Amygdala (tissue), 56 donors: ENCODE data around the gene CCDC15.

ENCODE experiments used
- DNase-seq, 56 donors: peaks; one replicate each; lab custom pipeline; 2025; lab: John Stamatoyannopoulos, UW

The CCDC15 gene, protein sequence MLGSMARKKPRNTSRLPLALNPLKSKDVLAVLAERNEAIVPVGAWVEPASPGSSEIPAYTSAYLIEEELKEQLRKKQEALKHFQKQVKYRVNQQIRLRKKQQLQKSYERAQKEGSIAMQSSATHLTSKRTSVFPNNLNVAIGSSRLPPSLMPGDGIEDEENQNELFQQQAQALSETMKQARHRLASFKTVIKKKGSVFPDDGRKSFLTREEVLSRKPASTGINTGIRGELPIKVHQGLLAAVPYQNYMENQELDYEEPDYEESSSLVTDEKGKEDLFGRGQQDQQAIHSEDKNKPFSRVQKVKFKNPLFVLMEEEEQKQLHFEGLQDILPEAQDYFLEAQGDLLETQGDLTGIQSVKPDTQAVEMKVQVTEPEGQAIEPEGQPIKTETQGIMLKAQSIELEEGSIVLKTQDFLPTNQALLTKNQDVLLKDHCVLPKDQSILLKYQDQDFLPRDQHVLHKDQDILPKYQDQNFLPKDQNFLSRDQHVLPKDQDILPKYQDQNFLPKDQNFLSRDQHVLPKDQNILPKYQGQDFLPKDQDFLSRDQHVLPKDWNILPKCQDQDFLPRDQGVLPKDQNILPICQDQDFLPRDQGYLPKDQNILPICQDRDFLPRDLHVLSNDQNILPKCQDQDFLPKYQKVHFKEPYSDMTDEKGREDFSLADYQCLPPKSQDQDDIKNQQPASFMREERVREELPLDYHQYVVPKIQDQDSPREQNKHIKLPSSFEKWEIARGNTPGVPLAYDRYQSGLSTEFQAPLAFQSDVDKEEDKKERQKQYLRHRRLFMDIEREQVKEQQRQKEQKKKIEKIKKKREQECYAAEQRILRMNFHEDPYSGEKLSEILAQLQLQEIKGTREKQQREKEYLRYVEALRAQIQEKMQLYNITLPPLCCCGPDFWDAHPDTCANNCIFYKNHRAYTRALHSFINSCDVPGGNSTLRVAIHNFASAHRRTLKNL

DNA sequence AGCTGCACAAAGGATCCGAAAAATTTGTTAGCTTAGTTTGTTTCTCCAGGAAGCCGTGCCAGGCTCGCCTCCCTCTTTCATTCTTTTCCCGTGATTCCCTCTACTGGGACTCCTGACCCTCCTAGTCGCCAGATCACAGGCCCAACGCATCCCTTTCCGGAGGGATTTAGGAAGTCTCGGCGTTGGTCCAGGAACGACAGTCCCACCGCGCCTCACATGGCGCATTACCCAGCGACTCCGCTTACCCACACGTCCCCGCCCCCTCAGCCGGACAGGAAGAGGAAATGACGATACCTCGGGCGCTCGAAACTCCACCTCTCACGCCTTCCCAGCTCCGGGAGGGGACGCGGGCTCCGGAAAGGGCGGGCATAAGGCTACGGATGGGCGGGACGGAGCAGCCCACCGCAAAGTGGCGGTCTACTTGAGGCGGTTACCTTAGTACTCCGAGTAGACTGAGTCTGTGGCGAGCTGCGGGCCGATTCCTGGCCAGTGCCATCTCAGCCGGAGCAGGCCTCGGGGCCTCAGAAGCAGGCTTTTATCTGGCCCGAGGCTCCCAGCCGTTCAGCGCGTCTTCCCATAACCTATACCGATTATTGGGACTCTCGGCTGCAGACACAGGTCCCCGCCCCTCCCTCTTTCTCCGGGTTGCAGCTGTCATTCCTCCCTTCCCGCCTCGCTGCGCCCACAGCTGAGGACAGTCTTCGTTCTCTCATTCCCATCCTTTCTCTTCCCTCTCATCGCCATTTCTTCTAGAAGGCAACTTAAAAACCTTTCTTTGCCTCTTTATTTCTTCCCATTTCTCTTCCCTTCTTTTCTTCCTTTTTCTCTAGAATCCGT is at the start of gene CCDC15:
Gene CCDC15, plus strand, starts transcription at position 450 of the 837 bp plus-strand sequence. CDS start 531 bp downstream, outside the sequence.
- peak; percentile 58 to 98 (median 96) for DNase-seq

DNA sequence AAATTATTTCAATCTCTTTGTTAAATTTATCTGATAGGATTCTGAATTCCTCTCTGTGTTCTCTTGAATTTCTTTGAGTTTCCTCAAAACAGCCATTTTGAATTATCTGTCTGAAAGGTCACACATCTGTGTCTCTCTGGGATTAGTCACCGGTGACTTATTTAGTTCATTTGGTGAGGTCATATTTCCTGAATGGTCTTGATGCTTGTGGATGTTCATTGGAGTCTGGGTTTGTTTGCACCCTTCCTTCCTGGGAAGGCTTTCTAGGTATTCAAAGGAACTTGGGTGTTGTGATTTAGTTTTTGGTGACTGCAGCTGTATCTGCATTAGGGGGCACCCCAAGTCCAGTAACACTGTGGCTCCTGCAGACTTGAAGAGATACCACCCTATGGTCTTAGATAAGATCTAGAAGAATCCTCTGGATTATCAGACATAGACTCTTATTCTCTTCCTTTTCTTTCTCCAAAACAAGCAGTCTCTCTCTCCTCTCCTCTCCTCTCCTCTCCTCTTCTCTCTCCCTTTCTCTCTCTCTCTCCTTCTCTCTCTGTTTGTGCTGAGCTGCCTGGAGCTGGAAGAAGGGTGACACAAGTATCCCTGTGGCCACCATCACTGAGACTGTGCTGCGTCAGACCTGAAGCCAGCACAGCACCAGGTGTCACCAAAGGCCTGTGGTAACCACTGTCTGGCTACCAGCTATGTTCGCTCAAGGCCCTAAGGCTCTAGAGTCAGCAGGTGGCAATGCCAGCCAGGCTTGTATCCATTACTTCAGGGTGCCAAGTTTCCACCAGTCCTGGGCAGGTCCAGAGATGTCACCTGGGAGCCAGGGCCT is 38.2 kb upstream of the CCDC15 start:
- no peak for DNase-seq

DNA sequence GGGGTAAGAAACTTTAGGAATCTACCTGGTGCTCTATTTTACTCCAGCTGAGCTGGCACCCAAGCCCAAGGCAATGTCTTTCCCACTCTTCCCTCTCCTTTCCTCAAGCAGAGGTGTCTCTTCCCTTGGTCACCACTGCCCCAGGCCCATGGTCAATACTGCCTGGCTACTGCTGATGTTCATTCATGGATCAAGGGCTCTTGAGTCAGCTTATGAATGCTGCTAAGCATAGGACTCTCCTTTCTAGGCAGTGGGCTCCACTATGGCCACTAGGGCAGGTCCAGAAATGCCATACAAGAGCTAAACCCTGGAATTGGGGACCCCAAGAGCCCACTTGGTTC is 37.7 kb upstream of the CCDC15 start:
- DNase-seq: no peak

DNA sequence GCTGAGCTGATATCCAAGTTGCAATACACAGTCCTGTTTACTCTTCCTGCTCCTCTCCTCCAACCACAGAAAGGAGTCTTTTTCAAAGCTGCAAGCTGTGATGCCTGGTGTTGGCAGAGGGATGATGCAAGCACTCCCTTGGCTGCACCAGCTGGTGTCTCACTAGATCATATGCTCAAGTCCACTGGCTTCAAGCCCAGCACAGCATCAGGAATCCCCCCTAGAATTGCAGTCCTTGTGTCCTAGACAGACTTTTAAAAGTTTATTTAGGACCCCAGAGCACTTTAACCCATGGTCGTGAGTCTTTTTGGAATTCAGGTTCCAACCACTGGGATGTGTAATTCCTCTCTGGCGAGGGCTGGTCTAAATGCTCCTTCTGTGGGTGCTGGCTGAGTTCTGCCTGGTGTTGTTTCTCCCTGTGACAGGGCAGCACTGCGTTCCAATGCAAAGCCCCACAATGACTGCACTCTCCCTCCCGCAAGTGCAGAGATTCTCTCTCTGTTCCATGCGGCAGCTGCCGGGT is 36.8 kb upstream of the CCDC15 start:
- DNase-seq: peak in 48 of 56 donors; percentile 36 to 91 (median 70)

DNA sequence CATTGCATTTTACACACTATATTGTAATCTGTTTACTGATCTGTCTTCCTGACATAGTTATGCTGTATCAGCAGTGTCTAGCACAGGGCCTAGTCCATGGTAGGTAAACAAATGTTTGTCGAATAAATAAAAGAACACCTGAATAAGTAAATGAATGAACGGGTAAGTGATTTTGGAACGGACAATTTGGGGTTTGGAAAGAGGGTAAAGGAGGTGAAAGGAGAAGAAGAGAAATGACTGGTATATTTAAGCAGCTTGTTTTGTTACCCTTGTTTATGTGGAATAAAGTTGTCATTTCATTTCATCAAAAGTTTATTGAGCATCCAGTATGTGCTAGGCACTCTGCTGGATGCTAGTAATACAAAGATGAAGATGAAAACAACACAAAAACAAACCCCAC is 35.1 kb upstream of the CCDC15 start, which contains the start of gene HEPN1:
Gene HEPN1, plus strand, starts transcription at position 301 of the 400 bp plus-strand sequence.
- no peak for DNase-seq

DNA sequence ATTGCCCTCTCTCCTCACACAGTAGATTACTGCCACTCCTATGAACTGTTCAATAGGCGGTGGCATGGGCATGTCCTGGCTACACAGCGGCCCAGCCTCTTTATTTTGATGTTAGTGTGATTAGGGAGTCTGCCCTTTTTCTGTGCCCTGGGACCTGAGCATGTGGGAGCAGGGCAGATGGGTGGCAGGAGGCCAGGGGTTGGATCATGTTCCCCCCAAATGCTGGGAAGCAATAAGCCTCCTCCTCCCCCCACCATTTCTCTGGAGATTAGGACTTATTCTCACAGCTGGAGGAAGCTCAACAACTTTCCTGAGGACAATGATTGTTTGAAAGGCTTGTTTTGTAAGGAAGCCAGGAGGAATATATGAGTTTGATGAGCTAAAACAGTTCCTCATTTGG is 34.1 kb upstream of the CCDC15 start:
- DNase-seq: peak in 1 of 56 donors; percentile 24

DNA sequence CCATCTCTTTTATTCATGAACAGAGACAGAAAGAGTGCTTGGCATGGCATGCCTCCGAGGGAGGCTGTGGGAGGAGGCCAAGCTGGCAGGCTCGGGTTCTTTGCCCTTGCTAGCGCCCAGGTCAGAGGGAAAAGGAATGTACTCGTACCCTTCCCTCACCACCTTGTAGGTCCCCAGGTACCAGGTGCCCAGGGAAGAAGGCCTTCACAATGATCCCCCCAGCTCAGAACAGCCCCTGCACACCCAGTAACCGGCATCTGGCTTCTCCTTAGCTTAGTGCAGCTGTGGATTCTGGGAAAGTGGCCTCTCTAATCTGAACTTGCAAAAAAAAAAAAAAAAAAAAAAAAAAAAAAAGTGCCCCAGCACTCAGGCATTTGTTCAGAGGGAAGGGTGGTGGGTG is 33.6 kb upstream of the CCDC15 start:
- no peak for DNase-seq

DNA sequence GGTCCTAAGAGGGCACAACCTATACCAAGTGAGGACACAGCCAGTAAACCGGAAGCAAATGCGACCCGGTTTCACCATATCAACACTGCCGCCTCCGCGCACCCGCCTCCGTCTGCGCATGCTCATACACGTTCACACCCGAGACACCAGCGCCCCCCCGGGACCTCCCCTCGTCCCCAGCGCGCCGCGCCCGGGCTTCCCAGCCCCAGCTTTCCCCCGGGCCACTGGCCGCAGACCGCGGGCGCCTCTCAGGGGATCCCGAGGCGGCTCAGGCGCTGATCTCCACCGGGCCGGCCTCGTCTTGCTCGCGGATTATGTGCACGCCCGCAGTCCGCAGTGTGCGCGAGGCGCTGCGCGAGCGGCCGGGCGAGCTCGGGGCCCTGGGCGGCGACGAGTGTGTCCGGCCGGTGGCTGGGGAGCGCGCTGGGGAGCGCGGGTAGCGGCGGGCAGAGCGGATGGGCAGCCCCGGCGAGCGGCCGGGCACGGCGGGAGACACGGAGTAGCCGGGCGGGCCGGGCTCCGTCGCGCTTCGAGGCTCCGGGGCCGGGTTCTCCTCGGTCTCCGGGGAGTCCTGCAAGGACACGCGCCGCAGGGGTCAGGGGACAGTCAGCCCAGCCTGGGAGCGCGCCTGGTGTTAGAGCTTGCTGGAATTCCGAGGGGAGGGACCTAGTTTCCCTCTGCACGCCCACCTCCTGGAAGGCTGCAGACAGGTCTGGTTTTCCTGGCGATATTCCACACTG is 33.0 kb upstream of the CCDC15 start:
- peak in 9 of 56 donors; percentile 22 to 54 (median 37) for DNase-seq

DNA sequence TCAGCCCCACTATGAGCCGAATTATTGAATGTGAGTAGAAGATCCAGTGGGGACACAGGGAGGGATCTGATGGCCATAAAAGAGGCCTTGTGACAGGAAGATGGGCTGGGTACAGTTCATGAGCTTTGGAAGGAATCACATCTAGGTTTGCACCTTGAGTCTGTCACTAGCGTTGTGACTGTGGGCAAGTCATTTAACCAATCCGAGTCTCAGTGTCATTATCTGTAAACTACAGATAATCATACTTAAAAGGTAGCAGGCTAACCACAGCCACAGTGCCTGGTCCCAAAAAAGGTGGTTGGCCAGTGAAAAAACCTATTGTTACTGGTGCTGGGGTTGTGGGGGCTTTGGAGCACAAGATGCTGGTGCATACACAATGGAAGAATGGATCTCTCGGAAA is 31.2 kb upstream of the CCDC15 start:
- DNase-seq: no peak

DNA sequence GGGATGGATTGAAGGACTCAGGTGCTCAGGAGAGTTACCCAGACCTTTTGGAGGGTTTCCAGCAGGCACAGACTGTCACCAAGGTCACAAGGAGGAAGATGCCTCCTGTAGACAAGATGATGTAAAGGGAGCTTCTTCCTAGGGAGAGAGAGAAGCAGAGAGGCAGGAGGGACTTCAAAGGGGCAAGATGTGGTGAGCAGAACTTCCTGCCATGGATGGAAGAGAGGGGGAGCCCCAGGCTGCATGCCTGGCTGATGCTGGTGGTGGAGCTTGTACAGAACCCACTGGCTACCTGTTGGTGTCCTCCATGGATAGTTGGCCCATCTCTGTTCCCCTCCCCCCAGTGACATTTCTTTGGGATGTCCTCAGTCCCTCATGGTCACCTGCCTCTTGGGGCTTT is 30.7 kb upstream of the CCDC15 start:
- DNase-seq: no peak

DNA sequence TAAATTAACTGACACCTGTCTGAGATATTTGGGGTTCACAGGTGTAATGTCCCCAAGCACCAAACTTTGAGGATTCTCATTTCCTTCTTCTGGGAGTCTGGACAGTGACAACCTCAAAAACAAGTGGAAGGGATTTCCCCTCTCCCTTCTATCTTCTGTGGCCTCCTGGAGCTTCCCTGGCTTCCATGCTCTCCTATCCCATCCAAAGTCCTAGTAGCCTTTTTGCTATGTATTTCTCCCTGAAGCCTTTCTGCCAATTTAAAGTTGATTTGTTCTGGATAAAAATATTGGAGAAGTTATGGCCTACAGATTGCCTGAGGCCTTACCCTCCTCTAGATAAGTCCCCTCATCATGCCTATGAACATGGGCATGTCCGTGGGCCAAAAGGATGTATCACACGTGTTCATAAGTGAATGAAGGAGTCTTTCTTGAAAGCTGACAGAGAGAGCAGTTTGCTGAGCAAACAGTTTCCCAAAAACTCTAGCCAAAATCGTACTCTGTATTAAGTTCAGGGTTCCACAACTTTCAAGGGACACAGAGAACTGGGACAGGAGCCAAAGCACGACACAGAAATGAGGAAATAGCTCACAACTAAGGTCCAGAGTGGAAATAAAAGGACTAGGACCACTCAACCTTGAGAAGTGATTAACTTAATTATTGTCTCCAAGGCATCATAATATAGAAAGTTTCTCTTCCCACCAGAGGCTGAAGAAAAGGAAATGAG is 24.9 kb upstream of the CCDC15 start:
- peak in 11 of 56 donors; percentile 19 to 65 (median 36) for DNase-seq

DNA sequence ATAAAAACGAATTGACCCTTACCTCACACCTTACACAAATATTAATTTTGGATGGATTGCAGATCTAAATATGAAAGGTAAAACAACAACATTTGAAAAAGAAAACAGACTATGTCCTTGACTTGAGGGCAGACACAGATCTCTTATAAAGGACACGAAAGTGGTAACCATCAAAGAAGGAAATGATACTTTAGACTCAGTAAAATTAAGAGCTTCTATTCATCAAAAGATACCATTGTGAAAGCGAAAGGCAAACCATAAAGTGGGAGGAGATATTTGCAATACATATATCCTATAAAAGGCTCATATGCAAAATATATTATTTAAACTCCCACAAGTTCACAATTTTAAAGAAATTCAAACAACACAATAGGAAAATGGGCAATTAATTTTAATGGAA is 23.2 kb upstream of the CCDC15 start:
- DNase-seq: no peak

DNA sequence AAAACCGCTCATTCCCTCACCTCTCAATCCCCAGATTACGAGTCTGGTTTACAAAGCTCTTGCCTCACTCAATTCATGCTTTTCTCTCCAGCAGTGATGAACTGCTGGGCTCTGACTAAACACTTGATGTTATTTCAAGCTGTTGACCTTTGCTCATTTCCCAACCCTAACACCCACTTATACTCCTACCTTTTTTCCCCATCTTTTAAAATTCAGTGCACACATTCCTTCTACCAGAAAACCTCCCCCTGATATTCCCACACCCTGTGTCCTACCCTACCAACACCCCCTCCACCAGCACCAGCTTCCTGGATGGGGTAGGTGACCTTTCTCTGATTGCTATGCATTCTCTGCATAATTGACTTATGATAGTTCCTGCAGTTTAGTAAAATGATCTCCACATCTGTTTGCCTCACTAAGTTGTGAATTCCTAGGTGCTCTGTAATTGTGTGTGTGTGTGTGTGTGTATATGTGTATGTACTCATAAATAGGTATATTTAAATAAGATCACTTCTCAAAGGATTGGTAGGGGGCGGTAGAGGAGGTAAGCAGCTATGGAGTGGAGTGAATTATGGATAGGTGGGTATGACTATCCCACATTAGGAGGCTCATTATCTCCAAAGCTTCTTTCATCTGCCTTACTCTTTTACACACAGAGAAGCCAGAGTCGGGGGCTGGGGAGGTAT is 19.0 kb upstream of the CCDC15 start:
- no peak for DNase-seq

DNA sequence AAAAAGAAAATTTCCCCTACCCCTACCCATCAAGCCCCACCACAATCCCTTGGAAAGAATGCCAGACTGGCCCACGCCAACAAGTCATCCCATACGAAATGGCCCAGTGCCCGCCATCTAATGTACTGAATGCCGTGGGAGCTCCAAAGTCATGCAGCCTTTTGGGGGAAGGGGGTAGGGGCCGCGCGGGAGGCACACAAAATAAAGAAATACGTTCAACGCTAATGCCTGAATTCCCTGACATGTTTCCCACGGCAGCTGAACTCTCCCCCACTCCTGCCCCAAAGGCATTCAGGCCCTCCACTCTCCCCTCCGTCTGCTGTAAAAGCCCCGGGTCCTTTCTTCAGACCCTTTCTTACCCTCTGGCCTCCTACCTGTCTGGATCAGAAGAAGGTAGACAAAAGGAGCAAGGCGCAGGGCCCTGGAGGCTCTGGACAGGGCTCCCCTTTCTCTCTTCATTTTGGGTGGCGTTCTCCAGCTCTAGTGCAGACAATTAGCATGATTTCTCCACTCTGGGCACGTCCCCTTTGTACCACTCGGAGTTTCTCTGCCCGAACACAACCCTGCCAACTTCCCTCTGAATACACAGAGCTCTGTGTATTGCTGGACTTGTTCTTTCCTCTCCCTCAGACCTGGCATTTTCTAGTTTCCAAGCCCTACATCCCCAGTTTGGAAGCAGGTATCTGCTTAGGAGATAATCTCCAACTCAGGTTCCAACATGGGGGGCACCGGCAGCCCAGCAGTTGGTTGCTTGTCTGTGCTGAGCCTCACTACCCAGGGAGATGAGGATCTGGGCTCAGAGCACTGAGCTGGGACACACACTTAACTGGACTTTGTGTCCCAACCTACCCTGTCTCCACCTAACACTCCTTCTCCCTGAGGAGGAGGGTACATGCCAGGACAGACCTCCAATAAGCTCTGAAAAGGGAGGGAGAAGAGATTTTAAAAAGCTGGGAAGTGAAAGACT is 18.2 kb upstream of the CCDC15 start, which contains the start of gene HEPACAM:
Gene HEPACAM, minus strand, starts transcription at position 500 of the 967 bp plus-strand sequence. Its CDS starts 41 bp downstream, at position 459.
- peak in 51 of 56 donors; percentile 25 to 94 (median 71) for DNase-seq

DNA sequence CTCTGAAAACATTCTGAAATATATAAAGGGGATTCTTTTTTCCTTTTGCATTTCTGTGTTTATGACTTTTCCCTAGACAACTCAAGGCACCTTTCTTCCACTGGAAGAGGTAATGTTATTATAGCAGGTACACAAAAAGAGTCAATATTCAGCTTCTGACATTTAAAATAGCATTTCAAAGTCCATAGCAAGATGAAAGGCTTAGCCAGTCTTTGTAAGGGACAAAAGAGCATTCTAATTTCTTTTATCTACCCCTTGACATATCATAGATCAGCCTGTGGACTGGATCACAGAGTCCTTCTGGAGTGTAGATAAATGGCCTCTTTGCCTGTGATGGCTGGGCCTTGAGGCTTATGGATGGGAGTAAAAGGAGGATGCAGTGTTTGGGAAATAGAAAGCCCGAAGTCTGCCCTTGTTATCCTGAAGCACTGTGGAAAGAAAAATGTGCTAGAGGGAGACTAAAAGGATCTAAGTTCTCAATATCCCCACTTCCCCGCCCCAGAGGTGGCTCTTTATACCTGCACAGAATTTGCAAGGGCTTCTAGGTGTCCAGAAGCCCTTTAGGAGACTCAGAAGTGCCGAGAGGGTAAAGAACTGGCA is 16.6 kb upstream of the CCDC15 start:
- DNase-seq: no peak
